ENCODE measurements around the gene XPR1. TPM values are rescaled to one million over a fixed set of nuclear protein-coding genes. Genes with fewer than 3 reads are reported as not detected.

The XPR1 gene
- total RNA-seq, 2 experiments from 2014 or later, result 19.9 to 20.5 TPM

- Mint-ChIP-seq H3K27me3 (no peaks in the 10 kb centered on the region), H3K27ac (no peak overlapping the region), H3K4me1 (no peaks in the 10 kb centered on the region), H3K36me3 (ENCODE audit: low read depth) (no peaks in the 10 kb centered on the region), H3K9me3 (peaks cover 5% of the 10 kb centered on the region), H3K4me3 (no peak overlapping the region)
- POLR2A ChIA-PET, result no interaction called here
- CTCF ChIA-PET, result no interaction called here
- no peak for DNase-seq
These were observed 133.3 kb downstream of the XPR1 start for GRCh38 chr1:180765151-180765550.

- H3K4me3 Mint-ChIP-seq, result no peak overlapping the region
- DNase-seq, result no peak
- H3K27me3 Mint-ChIP-seq, result no peaks in the 10 kb centered on the region
- peaks cover 3% of the 10 kb centered on the region for H3K4me1 Mint-ChIP-seq
- CTCF ChIA-PET, result no interaction called here
- no peak overlapping the region for H3K27ac Mint-ChIP-seq
- H3K9me3 Mint-ChIP-seq, result peaks cover 3% of the 10 kb centered on the region
- no peaks in the 10 kb centered on the region for H3K36me3 Mint-ChIP-seq (ENCODE audit: low read depth)
- POLR2A ChIA-PET, result no interaction called here
These were observed 138.1 kb downstream of the XPR1 start for GRCh38 chr1:180769889-180770288.

GRCh38 chr1:180773210-180773865 lies 141.5 kb downstream of the XPR1 start:
- Mint-ChIP-seq H3K36me3 (ENCODE audit: low read depth) (no peaks in the 10 kb centered on the region), H3K9me3 (peaks cover 3% of the 10 kb centered on the region), H3K4me1 (peaks cover 3% of the 10 kb centered on the region), H3K27ac (no peak overlapping the region), H3K4me3 (no peak overlapping the region), H3K27me3 (no peaks in the 10 kb centered on the region)
- POLR2A ChIA-PET, result no interaction called here
- no peak for DNase-seq
- CTCF ChIA-PET, result no interaction called here

- ChIA-PET CTCF (no interaction called here), POLR2A (no interaction called here)
- Mint-ChIP-seq H3K9me3 (no peaks in the 10 kb centered on the region), H3K36me3 (ENCODE audit: low read depth) (no peaks in the 10 kb centered on the region), H3K4me1 (peaks cover under 1% of the 10 kb centered on the region), H3K27me3 (no peaks in the 10 kb centered on the region), H3K27ac (no peak overlapping the region), H3K4me3 (no peak overlapping the region)
- no peak for DNase-seq
These were observed 144.0 kb downstream of the XPR1 start for GRCh38 chr1:180775801-180776200.

GRCh38 chr1:180777072-180777689 lies 145.4 kb downstream of the XPR1 start:
- no peaks in the 10 kb centered on the region for H3K4me1 Mint-ChIP-seq
- no peaks in the 10 kb centered on the region for H3K9me3 Mint-ChIP-seq
- ChIA-PET CTCF (no interaction called here), POLR2A (no interaction called here)
- no peak overlapping the region for H3K4me3 Mint-ChIP-seq
- no peaks in the 10 kb centered on the region for H3K36me3 Mint-ChIP-seq (ENCODE audit: low read depth)
- H3K27me3 Mint-ChIP-seq, result no peaks in the 10 kb centered on the region
- H3K27ac Mint-ChIP-seq, result no peak overlapping the region
- DNase-seq, result no peak

GRCh38 chr1:180778782-180779398 lies 147.1 kb downstream of the XPR1 start:
- no peaks in the 10 kb centered on the region for H3K9me3 Mint-ChIP-seq
- POLR2A ChIA-PET, result no interaction called here
- CTCF ChIA-PET, result interaction anchor here (1.2 kb wide), 1 partner anchor 11 kb away, joined by 3 read pairs; no protein-coding TSS in a partner anchor

GRCh38 chr1:180779584-180779983 lies 147.8 kb downstream of the XPR1 start:
- Mint-ChIP-seq H3K27ac (no peak overlapping the region), H3K36me3 (ENCODE audit: low read depth) (no peaks in the 10 kb centered on the region)

More at GRCh38 chr1:180778782-180779398, 147.1 kb downstream of the XPR1 start:
- Mint-ChIP-seq H3K4me3 (no peak overlapping the region), H3K4me1 (no peaks in the 10 kb centered on the region), H3K27me3 (no peaks in the 10 kb centered on the region), H3K27ac (no peak overlapping the region), H3K36me3 (ENCODE audit: low read depth) (no peaks in the 10 kb centered on the region)
- no peak for DNase-seq

GRCh38 chr1:180781718-180782117 lies 149.9 kb downstream of the XPR1 start:
- POLR2A ChIA-PET, result no interaction called here
- no peaks in the 10 kb centered on the region for H3K4me1 Mint-ChIP-seq
- no peaks in the 10 kb centered on the region for H3K27me3 Mint-ChIP-seq
- H3K9me3 Mint-ChIP-seq, result no peaks in the 10 kb centered on the region
- CTCF ChIA-PET, result no interaction called here
- no peak overlapping the region for H3K4me3 Mint-ChIP-seq
- no peak for DNase-seq
- no peak overlapping the region for H3K27ac Mint-ChIP-seq
- no peaks in the 10 kb centered on the region for H3K36me3 Mint-ChIP-seq (ENCODE audit: low read depth)

More at GRCh38 chr1:180779584-180779983, 147.8 kb downstream of the XPR1 start:
- no peak for DNase-seq
- no peaks in the 10 kb centered on the region for H3K9me3 Mint-ChIP-seq
- no peaks in the 10 kb centered on the region for H3K27me3 Mint-ChIP-seq
- H3K4me1 Mint-ChIP-seq, result no peaks in the 10 kb centered on the region
- CTCF ChIA-PET, result no interaction called here
- H3K4me3 Mint-ChIP-seq, result no peak overlapping the region
- POLR2A ChIA-PET, result no interaction called here

GRCh38 chr1:180785291-180785690 lies 153.5 kb downstream of the XPR1 start:
- H3K27me3 Mint-ChIP-seq, result no peaks in the 10 kb centered on the region
- CTCF ChIA-PET, result interaction anchor here (1.6 kb wide), 1 partner anchor 270 kb away, joined by 4 read pairs; no protein-coding TSS in a partner anchor
- no peaks in the 10 kb centered on the region for H3K4me1 Mint-ChIP-seq
- no peaks in the 10 kb centered on the region for H3K9me3 Mint-ChIP-seq
- no peak overlapping the region for H3K4me3 Mint-ChIP-seq
- POLR2A ChIA-PET, result interaction anchor here (0.7 kb wide), 1 partner anchor 13 kb away, joined by 3 read pairs; no protein-coding TSS in a partner anchor
- peaks cover 7% of the 10 kb centered on the region for H3K36me3 Mint-ChIP-seq (ENCODE audit: low read depth)
- no peak for DNase-seq
- H3K27ac Mint-ChIP-seq, result no peak overlapping the region

- Mint-ChIP-seq H3K27ac (no peak overlapping the region), H3K27me3 (no peaks in the 10 kb centered on the region), H3K9me3 (no peaks in the 10 kb centered on the region), H3K4me3 (no peak overlapping the region), H3K36me3 (ENCODE audit: low read depth) (peaks cover 7% of the 10 kb centered on the region), H3K4me1 (no peaks in the 10 kb centered on the region)
- ChIA-PET POLR2A (no interaction called here), CTCF (interaction anchor here (1.6 kb wide), 1 partner anchor 270 kb away, joined by 4 read pairs; no protein-coding TSS in a partner anchor)
- no peak for DNase-seq
These were observed 154.1 kb downstream of the XPR1 start for GRCh38 chr1:180785887-180786286.

GRCh38 chr1:180786624-180787023 lies 154.8 kb downstream of the XPR1 start:
- Mint-ChIP-seq H3K9me3 (no peaks in the 10 kb centered on the region), H3K27me3 (no peaks in the 10 kb centered on the region), H3K4me1 (peaks cover under 1% of the 10 kb centered on the region), H3K27ac (no peak overlapping the region), H3K4me3 (no peak overlapping the region), H3K36me3 (ENCODE audit: low read depth) (peaks cover 7% of the 10 kb centered on the region)
- ChIA-PET POLR2A (no interaction called here), CTCF (interaction anchor here (1.6 kb wide), 1 partner anchor 271 kb away, joined by 4 read pairs; no protein-coding TSS in a partner anchor)
- DNase-seq, result no peak

GRCh38 chr1:180787628-180788307 lies 155.9 kb downstream of the XPR1 start:
- DNase-seq, result no peak
- POLR2A ChIA-PET, result no interaction called here
- no peak overlapping the region for H3K4me3 Mint-ChIP-seq
- H3K27ac Mint-ChIP-seq, result no peak overlapping the region
- no peaks in the 10 kb centered on the region for H3K27me3 Mint-ChIP-seq
- H3K9me3 Mint-ChIP-seq, result no peaks in the 10 kb centered on the region
- CTCF ChIA-PET, result no interaction called here
- H3K36me3 Mint-ChIP-seq (ENCODE audit: low read depth), result peaks cover 7% of the 10 kb centered on the region
- H3K4me1 Mint-ChIP-seq, result peaks cover 8% of the 10 kb centered on the region

- ChIA-PET CTCF (interaction anchor here (1.5 kb wide), 1 partner anchor 11 kb away, joined by 3 read pairs; no protein-coding TSS in a partner anchor), POLR2A (no interaction called here)
- Mint-ChIP-seq H3K27ac (no peak overlapping the region), H3K36me3 (ENCODE audit: low read depth) (peaks cover 7% of the 10 kb centered on the region), H3K27me3 (no peaks in the 10 kb centered on the region), H3K4me3 (no peak overlapping the region), H3K9me3 (no peaks in the 10 kb centered on the region), H3K4me1 (peaks cover 8% of the 10 kb centered on the region)
- DNase-seq, result no peak
These were observed 157.6 kb downstream of the XPR1 start for GRCh38 chr1:180789460-180789859.

All from activated CD4-positive, alpha-beta memory T cell treated with anti-CD3 and anti-CD28 coated beads, Interleukin-2, amount 10 ng/mL, durations not matched to agents 7 days and 5 days (primary cell).